Gastroesophageal sphincter (tissue), 3 donors: Measurements from ENCODE around the gene JARID2.

Source experiments
- CTCF ChIP-seq, 4 experiments: fragments of 200-600 bp in 2 of 4; fragments of 450-650 bp in 2 of 4; sonication (generic) in 1 of 4; IDR thresholded peaks; one replicate each; pipeline ENCODE4 v1.5.1; 2017 to 2019; ENCODE audit warnings: antibody characterized with exemption in 4 of 4, mild to moderate bottlenecking in 2 of 4, moderate library complexity in 2 of 4
- EP300 ChIP-seq: sonication (generic); formaldehyde crosslinking; IDR thresholded peaks from one replicate; pipeline ENCODE4 v1.6.1; 2017; ENCODE audit warnings: antibody characterized with exemption, mild to moderate bottlenecking
- POLR2A ChIP-seq, 2 donors: fragments of 450-650 bp; IDR thresholded peaks; one replicate each; pipeline ENCODE4 v1.6.1; 2017; ENCODE audit warnings: antibody characterized with exemption in 2 of 2, mild to moderate bottlenecking in 2 of 2, moderate library complexity in 1 of 2
- POLR2AphosphoS5 ChIP-seq: sonication (generic); formaldehyde crosslinking; IDR thresholded peaks from one replicate; pipeline ENCODE4 v1.6.1; 2017; ENCODE audit warnings: antibody characterized with exemption

- TF ChIP-seq POLR2A (IDR thresholded peaks at IDR 0.05) (no peak), CTCF (IDR thresholded peaks at IDR 0.05) (no peak), POLR2AphosphoS5 (no peak), EP300 (no peak)
Observed at GRCh38 chr6:15528870-15529269, 283.0 kb downstream of the JARID2 start.
